ENCODE measurements around the gene PDXK. TPM values are rescaled to one million over a fixed set of nuclear protein-coding genes. Genes with fewer than 3 reads are reported as not detected.

Gene PDXK
- total and polyA plus RNA-seq, 10 of the 15 experiments (the other 5 are each of a cell fraction or from before 2014, with no cell fraction given): 3.7 to 141 (median 60.0) TPM

GRCh38 chr21:43737158-43737950 lies 18.4 kb downstream of the PDXK start:
- FAIRE-seq: no peak

GRCh38 chr21:43739621-43740435 lies 20.9 kb downstream of the PDXK start:
- no peaks in the 10 kb centered on the region; the same call in 1 of the 2 replicates for H4K20me1 ChIP-seq (ENCODE audit: control insufficient read depth, insufficient read depth)
- H3K4me1 ChIP-seq (ENCODE audit: control insufficient read depth, insufficient read depth, low read length): no peaks in the 10 kb centered on the region
- no peaks in the 10 kb centered on the region for H3K27me3 ChIP-seq (replicated peaks in 1 of 2; ENCODE audit: control insufficient read depth in 2 of 2, insufficient read depth in 2 of 2, low read length in 1 of 2)
- intact Hi-C loops (cut with micrococcal nuclease; ENCODE audit: unreplicated experiment): no loop called here
- H3K4me3 ChIP-seq: no peak overlapping the region
- H3K9ac ChIP-seq (ENCODE audit: control insufficient read depth, insufficient read depth, low read length): no peak overlapping the region
- H3K9me3 ChIP-seq (replicated peaks; ENCODE audit: control insufficient read depth, insufficient read depth, low read length): no peaks in the 10 kb centered on the region
- CTCF ChIA-PET: no interaction called here
- DNase-seq (ENCODE audit: low read depth, low spot score) (no peak), ATAC-seq (peak; percentile 50), FAIRE-seq (no peak)
- in situ Hi-C loops (cut with MboI): no loop called here
- no peak overlapping the region for H3K27ac ChIP-seq (ENCODE audit: control insufficient read depth, insufficient read depth)
- no TSS peak for BruUV-seq (replicated peaks)
- RAD21 ChIA-PET (ENCODE audit: unreplicated experiment): no interaction called here
- SMC1A ChIA-PET (ENCODE audit: uncharacterized antibody, unreplicated experiment): no interaction called here
- no peaks in the 10 kb centered on the region; the same call in 1 of the 2 replicates for H3K79me2 ChIP-seq (ENCODE audit: control insufficient read depth, insufficient read depth, low read length)
- POLR2A ChIA-PET: interaction anchor here (0.6 kb wide), 2 partner anchors 65 to 78 kb away, joined by 4 to 5 read pairs; no protein-coding TSS in a partner anchor
- H3K4me2 ChIP-seq (ENCODE audit: control insufficient read depth, insufficient read depth): no peak overlapping the region
- peaks cover 10 to 24% of the 10 kb centered on the region in 2 experiments; a peak in 3 of 4 replicates for H3K36me3 ChIP-seq (ENCODE audit: control insufficient read depth in 2 of 2, insufficient read depth in 2 of 2, low read length in 1 of 2)
- H2AFZ ChIP-seq (ENCODE audit: control insufficient read depth, low read depth, low read length): no peak overlapping the region
- 93% methylated on average over 24 of the region's 25 CpGs for WGBS (ENCODE audit: insufficient coverage, insufficient replicate concordance, low lambda C conversion rate, missing lambda C conversion rate)
- TF ChIP-seq PML (IDR thresholded peaks at IDR 0.05; ENCODE audit: low read length) (no peak), ATF2 (IDR thresholded peaks at IDR 0.05; ENCODE audit: low read length) (no peak), POLR2A (IDR thresholded peaks at IDR 0.05; ENCODE audit: low read depth, low read length) (no peak; the same call in none of the 2 replicates), ZBTB11 (CRISPR knock-in tag; IDR thresholded peaks at IDR 0.05) (no peak), HCFC1 (IDR thresholded peaks at IDR 0.05; ENCODE audit: low read length) (no peak), YBX1 (IDR thresholded peaks at IDR 0.05) (no peak), POLR2AphosphoS5 (IDR thresholded peaks at IDR 0.05; ENCODE audit: low read length) (no peak), RBBP5 (conservative IDR thresholded peaks at IDR 0.05) (no peak)

More at GRCh38 chr21:43737158-43737950, 18.4 kb downstream of the PDXK start:
- WGBS (ENCODE audit: insufficient coverage, insufficient replicate concordance, low lambda C conversion rate, missing lambda C conversion rate): 95% methylated on average over 35 of the region's 35 CpGs
- Histone ChIP-seq H3K79me2 (ENCODE audit: control insufficient read depth, insufficient read depth, low read length) (no peaks in the 10 kb centered on the region; the same call in none of the 2 replicates), H3K9me3 (replicated peaks; ENCODE audit: control insufficient read depth, insufficient read depth, low read length) (no peaks in the 10 kb centered on the region), H2AFZ (ENCODE audit: control insufficient read depth, low read depth, low read length) (no peak overlapping the region), H3K4me3 (no peak overlapping the region), H3K4me1 (ENCODE audit: control insufficient read depth, insufficient read depth, low read length) (no peaks in the 10 kb centered on the region), H3K27ac (ENCODE audit: control insufficient read depth, insufficient read depth) (no peak overlapping the region), H3K36me3 (ENCODE audit: control insufficient read depth in 2 of 2, insufficient read depth in 2 of 2, low read length in 1 of 2) (peaks cover 7 to 20% of the 10 kb centered on the region in 2 experiments; a peak in 3 of 4 replicates), H3K9ac (ENCODE audit: control insufficient read depth, insufficient read depth, low read length) (no peak overlapping the region), H3K27me3 (replicated peaks in 1 of 2; ENCODE audit: control insufficient read depth in 2 of 2, insufficient read depth in 2 of 2, low read length in 1 of 2) (no peaks in the 10 kb centered on the region), H4K20me1 (ENCODE audit: control insufficient read depth, insufficient read depth) (no peaks in the 10 kb centered on the region; the same call in 1 of the 2 replicates), H3K4me2 (ENCODE audit: control insufficient read depth, insufficient read depth) (no peak overlapping the region)
- SMC1A ChIA-PET (ENCODE audit: uncharacterized antibody, unreplicated experiment): no interaction called here
- DNase-seq (ENCODE audit: low read depth, low spot score) (no peak), ATAC-seq (no peak)
- RAD21 ChIA-PET (ENCODE audit: unreplicated experiment): no interaction called here
- in situ Hi-C loops (cut with MboI) (no loop called here), intact Hi-C loops (cut with micrococcal nuclease; ENCODE audit: unreplicated experiment) (no loop called here)
- POLR2A ChIA-PET: interaction anchor here (0.9 kb wide), 1 partner anchor 18 kb away, joined by 4 read pairs; no protein-coding TSS in a partner anchor
- TF ChIP-seq ZNF207 (IDR thresholded peaks at IDR 0.05; ENCODE audit: borderline replicate concordance): no peak
- TF ChIP-seq KLF5 (IDR thresholded peaks at IDR 0.05; ENCODE audit: partially characterized antibody): no peak
- no peak for TF ChIP-seq NFIC (IDR thresholded peaks at IDR 0.05; ENCODE audit: low read depth, low read length)
- TF ChIP-seq NR2C1 (IDR thresholded peaks at IDR 0.05): no peak
- no peak for TF ChIP-seq RFX5 (IDR thresholded peaks at IDR 0.05; ENCODE audit: low read depth, low read length)
- TF ChIP-seq CREB1 (IDR thresholded peaks at IDR 0.05; ENCODE audit: low read depth): no peak
- no peak for TF ChIP-seq TAF1 (IDR thresholded peaks at IDR 0.05; ENCODE audit: borderline replicate concordance, low read depth, low read length)
- TF ChIP-seq NR2F1 (conservative IDR thresholded peaks at IDR 0.05): no peak
- TF ChIP-seq CHD2 (IDR thresholded peaks at IDR 0.05; ENCODE audit: borderline replicate concordance, low read depth, low read length): no peak
- CTCF ChIA-PET: no interaction called here
- BruUV-seq (replicated peaks): no TSS peak

Data from GM12878 (cell line).